ENCODE measurements around the gene C11orf52. TPM values are rescaled to one million over a fixed set of nuclear protein-coding genes. Genes with fewer than 3 reads are reported as not detected.

C11orf52 gene
- total RNA-seq, 2 experiments from 2014 or later = not detected

DNA sequence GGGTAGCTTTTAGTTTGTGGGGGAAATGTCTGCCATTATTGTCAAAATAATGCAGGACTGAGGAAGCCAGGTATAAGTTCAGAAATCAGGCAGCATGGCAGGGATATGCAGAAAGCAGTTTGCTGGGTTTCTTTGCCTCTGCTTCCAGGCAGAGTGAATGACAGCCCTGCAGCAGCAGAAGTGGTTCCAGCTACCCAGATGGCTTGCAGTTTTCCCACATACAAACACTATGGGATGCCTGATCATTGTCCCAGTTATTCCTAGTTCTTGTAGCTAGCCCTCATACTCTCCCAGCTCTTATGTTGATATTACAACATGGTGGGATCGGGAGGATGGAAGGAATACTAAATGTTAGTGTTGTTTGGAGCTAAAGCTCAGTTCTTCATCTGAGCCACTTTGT, 15.6 kb downstream of the C11orf52 start:
- ATAC-seq = no peak
- no peaks in the 10 kb centered on the region for H3K9me3 Mint-ChIP-seq
- DNase-seq = no peak
- TF ChIP-seq, protein P1, sequence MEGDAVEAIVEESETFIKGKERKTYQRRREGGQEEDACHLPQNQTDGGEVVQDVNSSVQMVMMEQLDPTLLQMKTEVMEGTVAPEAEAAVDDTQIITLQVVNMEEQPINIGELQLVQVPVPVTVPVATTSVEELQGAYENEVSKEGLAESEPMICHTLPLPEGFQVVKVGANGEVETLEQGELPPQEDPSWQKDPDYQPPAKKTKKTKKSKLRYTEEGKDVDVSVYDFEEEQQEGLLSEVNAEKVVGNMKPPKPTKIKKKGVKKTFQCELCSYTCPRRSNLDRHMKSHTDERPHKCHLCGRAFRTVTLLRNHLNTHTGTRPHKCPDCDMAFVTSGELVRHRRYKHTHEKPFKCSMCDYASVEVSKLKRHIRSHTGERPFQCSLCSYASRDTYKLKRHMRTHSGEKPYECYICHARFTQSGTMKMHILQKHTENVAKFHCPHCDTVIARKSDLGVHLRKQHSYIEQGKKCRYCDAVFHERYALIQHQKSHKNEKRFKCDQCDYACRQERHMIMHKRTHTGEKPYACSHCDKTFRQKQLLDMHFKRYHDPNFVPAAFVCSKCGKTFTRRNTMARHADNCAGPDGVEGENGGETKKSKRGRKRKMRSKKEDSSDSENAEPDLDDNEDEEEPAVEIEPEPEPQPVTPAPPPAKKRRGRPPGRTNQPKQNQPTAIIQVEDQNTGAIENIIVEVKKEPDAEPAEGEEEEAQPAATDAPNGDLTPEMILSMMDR (IDR thresholded peaks at IDR 0.05) = no peak
- no peak overlapping the region for H3K4me3 Mint-ChIP-seq
- intact Hi-C loops (cut with micrococcal nuclease) = loop anchor here (10.0 kb wide), 1 partner anchor 90 kb away; the partner anchor contains the start of gene DLAT
- no peaks in the 10 kb centered on the region for H3K27me3 Mint-ChIP-seq
- H3K27ac Mint-ChIP-seq = no peak overlapping the region
- POLR2A ChIA-PET = interaction anchor here (1.2 to 1.4 kb wide), 2 partner anchors 10 to 43 kb away, joined by 3 to 5 read pairs; no protein-coding TSS in a partner anchor
- H3K36me3 Mint-ChIP-seq (ENCODE audit: low read depth) = no peaks in the 10 kb centered on the region
- H3K4me1 Mint-ChIP-seq (ENCODE audit: low read depth) = peaks cover 51% of the 10 kb centered on the region
- CTCF ChIA-PET = interaction anchor here (0.8 to 19.6 kb wide), 7 partner anchors 46 to 346 kb away, joined by 3 to 223 read pairs (median 4); no protein-coding TSS in a partner anchor

DNA sequence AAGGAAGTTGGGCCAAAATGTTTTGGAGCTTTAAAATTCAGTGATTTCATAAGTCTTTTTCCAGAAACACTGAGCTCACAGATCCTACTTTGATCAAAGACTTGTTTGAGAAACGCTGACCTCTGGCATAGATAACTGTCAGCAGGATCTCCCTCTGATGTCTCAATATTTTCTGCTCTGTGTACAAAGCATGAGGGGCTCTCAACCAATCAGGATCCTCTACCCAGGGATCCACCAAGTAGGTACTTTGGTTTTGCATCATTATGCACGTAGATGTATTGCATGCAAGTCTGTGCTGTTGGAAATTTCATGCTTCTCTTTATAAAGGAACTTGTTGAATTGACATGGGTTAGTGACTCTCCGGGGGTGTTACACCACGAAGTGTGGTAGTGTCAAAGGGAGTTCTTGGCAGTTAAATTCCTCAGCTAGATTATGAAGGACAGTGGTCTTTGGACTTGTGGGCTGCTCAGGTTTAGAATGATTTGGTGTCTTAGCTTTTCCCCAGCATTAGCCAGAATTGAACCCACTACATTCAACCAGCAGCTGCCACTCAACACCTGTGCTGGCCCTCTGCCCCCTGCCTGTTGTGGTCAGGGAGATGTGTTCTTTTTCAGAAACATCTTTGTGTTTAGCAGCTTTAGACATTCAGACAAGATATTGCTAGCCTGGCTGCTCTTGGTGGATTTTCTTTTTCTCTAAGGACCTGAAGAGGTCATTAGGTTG, 16.8 kb downstream of the C11orf52 start:
- Mint-ChIP-seq H3K36me3 (ENCODE audit: low read depth) (no peaks in the 10 kb centered on the region), H3K4me1 (ENCODE audit: low read depth) (peaks cover 54% of the 10 kb centered on the region), H3K27me3 (no peaks in the 10 kb centered on the region), H3K4me3 (peak overlapping the region; percentile 26), H3K27ac (peak overlapping the region; percentile 89), H3K9me3 (no peaks in the 10 kb centered on the region)
- ATAC-seq (peak; percentile 27), DNase-seq (peak; percentile 44)
- TF ChIP-seq, protein P1 (IDR thresholded peaks at IDR 0.05) = no peak
- CTCF ChIA-PET = interaction anchor here (0.7 to 19.6 kb wide), 7 partner anchors 9 to 121 kb away, joined by 3 to 223 read pairs (median 4); partner anchors contain the start of gene FDXACB1
- POLR2A ChIA-PET = interaction anchor here (0.8 to 2.0 kb wide), 5 partner anchors 9 to 151 kb away, joined by 3 to 13 read pairs (median 3); partner anchors contain the start of genes DLAT and TIMM8B
- intact Hi-C loops (cut with micrococcal nuclease) = loop anchor here (5.0 to 10.0 kb wide), 2 partner anchors 42 to 89 kb away; partner anchors contain the start of gene DLAT

DNA sequence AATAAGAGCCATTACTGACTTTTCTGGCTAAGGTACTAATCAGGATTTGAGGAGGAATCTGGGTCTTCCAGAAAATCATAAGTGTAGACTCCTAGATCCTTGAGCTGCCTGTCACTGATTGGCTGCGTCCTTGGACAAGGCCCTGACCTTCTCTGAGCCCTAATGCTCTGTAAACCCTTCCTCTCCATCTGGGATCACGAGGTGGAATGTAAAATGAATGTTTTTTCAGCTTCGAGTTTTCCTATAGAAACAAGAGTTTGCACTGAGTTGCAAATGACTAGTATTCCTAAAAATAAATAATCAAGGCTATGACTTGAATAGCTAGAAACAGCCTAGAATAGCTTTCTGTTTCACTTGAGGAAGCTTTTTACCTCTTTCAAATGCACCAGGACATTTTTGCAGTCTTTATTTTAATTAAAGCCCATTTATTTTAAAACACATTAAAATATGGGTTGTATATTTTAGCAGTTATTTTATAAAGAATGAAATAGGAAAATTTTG, 17.4 kb downstream of the C11orf52 start:
- DNase-seq (no peak), ATAC-seq (no peak)
- intact Hi-C loops (cut with micrococcal nuclease) = loop anchor here (5.0 to 10.0 kb wide), 2 partner anchors 41 to 89 kb away; partner anchors contain the start of gene DLAT
- Mint-ChIP-seq H3K4me3 (peak overlapping the region; percentile 75), H3K4me1 (ENCODE audit: low read depth) (peaks cover 60% of the 10 kb centered on the region), H3K9me3 (no peaks in the 10 kb centered on the region), H3K27me3 (no peaks in the 10 kb centered on the region), H3K36me3 (ENCODE audit: low read depth) (no peaks in the 10 kb centered on the region), H3K27ac (peak overlapping the region; percentile 89)
- TF ChIP-seq, protein P1 (IDR thresholded peaks at IDR 0.05) = no peak
- POLR2A ChIA-PET = interaction anchor here (0.7 to 2.0 kb wide), 5 partner anchors 8 to 150 kb away, joined by 3 to 13 read pairs (median 3); partner anchors contain the start of genes DLAT and TIMM8B
- CTCF ChIA-PET = interaction anchor here (0.7 to 19.6 kb wide), 6 partner anchors 9 to 121 kb away, joined by 3 to 223 read pairs (median 4); partner anchors contain the start of gene FDXACB1

DNA sequence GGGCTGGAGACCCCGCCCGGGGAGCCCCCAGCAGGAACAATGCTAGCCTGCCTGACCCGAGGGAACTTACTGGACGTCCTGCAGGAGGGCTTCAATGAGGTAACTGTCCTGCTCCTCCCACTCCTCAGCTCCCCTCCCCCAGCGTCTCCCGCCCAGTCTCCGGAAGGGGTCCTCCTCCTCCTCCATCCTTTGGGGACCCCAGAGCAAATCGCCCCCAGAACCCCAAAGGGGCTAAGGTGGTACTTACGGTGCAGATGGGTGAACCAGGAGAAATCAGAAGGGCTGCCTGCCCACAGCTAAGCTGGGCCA, 18.7 kb downstream of the C11orf52 start:
- no peaks in the 10 kb centered on the region for H3K9me3 Mint-ChIP-seq
- POLR2A ChIA-PET = interaction anchor here (0.8 to 3.2 kb wide), 2 partner anchors 10 to 40 kb away, joined by 3 to 16 read pairs; no protein-coding TSS in a partner anchor
- H3K4me1 Mint-ChIP-seq (ENCODE audit: low read depth) = peaks cover 61% of the 10 kb centered on the region
- H3K36me3 Mint-ChIP-seq (ENCODE audit: low read depth) = no peaks in the 10 kb centered on the region
- no peaks in the 10 kb centered on the region for H3K27me3 Mint-ChIP-seq
- ATAC-seq (no peak), DNase-seq (no peak)
- TF ChIP-seq, protein P1 (IDR thresholded peaks at IDR 0.05) = no peak
- peak overlapping the region; percentile 82 for H3K27ac Mint-ChIP-seq
- CTCF ChIA-PET = interaction anchor here (0.6 to 19.6 kb wide), 4 partner anchors 9 to 368 kb away, joined by 3 to 223 read pairs (median 8); no protein-coding TSS in a partner anchor
- intact Hi-C loops (cut with micrococcal nuclease) = loop anchor here (5.0 to 10.0 kb wide), 2 partner anchors 40 to 87 kb away; partner anchors contain the start of gene DLAT
- peak overlapping the region; percentile 75 for H3K4me3 Mint-ChIP-seq

Measured in activated CD8-positive, alpha-beta T cell treated with anti-CD3 and anti-CD28 coated beads for 36 hours (primary cell).